Panc1 (cell line): ENCODE measurements around the gene PET117.
"Not testable (repeated sequence)": the region's sequence is repeated elsewhere in the genome, so short reads cannot be mapped to it uniquely, and the experiment has no call there.

ENCODE experiments used
- POLR2AphosphoS5 ChIP-seq: IDR thresholded peaks from 2 replicates; pipeline ENCODE4 v1.6.1; 2012; ENCODE audit warnings: mild to moderate bottlenecking, low read depth, low read length, moderate library complexity
- SIN3A ChIP-seq: IDR thresholded peaks from 2 replicates; pipeline ENCODE4 v1.6.1; 2012; ENCODE audit warnings: low read depth, mild to moderate bottlenecking, low read length, moderate library complexity, borderline replicate concordance; ENCODE audit not compliant: insufficient read depth
- TF ChIP-seq, protein P1 (sequence below), 2 experiments: IDR thresholded peaks; 2 replicates each; pipeline ENCODE4 v1.6.1; 2011 to 2012; ENCODE audit warnings: low read depth in 2 of 2, control low read depth in 1 of 2, low read length in 1 of 2, mild to moderate bottlenecking in 1 of 2, moderate library complexity in 1 of 2; ENCODE audit not compliant: insufficient read depth in 1 of 2
- TF ChIP-seq, protein P2 (sequence below): fragments of 450-650 bp; IDR thresholded peaks from 2 replicates; pipeline ENCODE4 v1.5.1; 2017; ENCODE audit warnings: mild to moderate bottlenecking

DNA sequence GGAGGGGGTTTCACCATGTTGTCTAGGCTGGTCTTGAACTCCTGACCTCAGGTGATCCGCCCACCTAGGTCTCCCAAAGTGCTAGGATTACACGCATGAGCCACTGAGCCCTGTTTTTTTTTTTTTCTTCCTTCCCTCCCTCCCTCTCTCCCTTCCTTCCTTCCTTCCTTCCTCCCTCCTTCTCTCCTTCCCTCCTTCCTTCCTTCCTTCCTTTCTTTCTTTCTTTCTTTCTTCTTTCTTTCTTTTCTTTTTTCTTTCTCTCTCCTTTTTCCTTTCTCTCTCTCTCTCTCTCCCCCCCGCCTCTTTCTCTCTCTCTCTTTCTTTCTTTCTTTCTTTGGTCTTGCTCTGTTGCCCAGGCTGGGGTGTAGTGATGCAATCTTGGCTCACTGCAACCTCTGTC lies 49.4 kb upstream of the PET117 start:
- TF ChIP-seq POLR2AphosphoS5, SIN3A: not testable (repeated sequence)
- TF ChIP-seq, protein P1, sequence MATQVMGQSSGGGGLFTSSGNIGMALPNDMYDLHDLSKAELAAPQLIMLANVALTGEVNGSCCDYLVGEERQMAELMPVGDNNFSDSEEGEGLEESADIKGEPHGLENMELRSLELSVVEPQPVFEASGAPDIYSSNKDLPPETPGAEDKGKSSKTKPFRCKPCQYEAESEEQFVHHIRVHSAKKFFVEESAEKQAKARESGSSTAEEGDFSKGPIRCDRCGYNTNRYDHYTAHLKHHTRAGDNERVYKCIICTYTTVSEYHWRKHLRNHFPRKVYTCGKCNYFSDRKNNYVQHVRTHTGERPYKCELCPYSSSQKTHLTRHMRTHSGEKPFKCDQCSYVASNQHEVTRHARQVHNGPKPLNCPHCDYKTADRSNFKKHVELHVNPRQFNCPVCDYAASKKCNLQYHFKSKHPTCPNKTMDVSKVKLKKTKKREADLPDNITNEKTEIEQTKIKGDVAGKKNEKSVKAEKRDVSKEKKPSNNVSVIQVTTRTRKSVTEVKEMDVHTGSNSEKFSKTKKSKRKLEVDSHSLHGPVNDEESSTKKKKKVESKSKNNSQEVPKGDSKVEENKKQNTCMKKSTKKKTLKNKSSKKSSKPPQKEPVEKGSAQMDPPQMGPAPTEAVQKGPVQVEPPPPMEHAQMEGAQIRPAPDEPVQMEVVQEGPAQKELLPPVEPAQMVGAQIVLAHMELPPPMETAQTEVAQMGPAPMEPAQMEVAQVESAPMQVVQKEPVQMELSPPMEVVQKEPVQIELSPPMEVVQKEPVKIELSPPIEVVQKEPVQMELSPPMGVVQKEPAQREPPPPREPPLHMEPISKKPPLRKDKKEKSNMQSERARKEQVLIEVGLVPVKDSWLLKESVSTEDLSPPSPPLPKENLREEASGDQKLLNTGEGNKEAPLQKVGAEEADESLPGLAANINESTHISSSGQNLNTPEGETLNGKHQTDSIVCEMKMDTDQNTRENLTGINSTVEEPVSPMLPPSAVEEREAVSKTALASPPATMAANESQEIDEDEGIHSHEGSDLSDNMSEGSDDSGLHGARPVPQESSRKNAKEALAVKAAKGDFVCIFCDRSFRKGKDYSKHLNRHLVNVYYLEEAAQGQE (IDR thresholded peaks at IDR 0.05; ENCODE audit: insufficient read depth in 1 of 2, low read depth in 2 of 2, low read length in 1 of 2): not testable (repeated sequence)
- TF ChIP-seq, protein P2, sequence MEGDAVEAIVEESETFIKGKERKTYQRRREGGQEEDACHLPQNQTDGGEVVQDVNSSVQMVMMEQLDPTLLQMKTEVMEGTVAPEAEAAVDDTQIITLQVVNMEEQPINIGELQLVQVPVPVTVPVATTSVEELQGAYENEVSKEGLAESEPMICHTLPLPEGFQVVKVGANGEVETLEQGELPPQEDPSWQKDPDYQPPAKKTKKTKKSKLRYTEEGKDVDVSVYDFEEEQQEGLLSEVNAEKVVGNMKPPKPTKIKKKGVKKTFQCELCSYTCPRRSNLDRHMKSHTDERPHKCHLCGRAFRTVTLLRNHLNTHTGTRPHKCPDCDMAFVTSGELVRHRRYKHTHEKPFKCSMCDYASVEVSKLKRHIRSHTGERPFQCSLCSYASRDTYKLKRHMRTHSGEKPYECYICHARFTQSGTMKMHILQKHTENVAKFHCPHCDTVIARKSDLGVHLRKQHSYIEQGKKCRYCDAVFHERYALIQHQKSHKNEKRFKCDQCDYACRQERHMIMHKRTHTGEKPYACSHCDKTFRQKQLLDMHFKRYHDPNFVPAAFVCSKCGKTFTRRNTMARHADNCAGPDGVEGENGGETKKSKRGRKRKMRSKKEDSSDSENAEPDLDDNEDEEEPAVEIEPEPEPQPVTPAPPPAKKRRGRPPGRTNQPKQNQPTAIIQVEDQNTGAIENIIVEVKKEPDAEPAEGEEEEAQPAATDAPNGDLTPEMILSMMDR: not testable (repeated sequence)
